HEK293 (cell line): ENCODE results near the gene SUPT3H.
A peak's percentile ranks its signal among the peaks of the same experiment; 100 is the strongest.

Experiments
- CTCF ChIA-PET: fragments of 350-600 bp; formaldehyde crosslinking; extraction: SDS; loops from one replicate; lab custom pipeline; 2021; ENCODE audit warnings: antibody characterized with exemption; lab: Yijun Ruan, JAX
- POLR2A ChIA-PET: fragments of 300-600 bp; formaldehyde crosslinking; extraction: SDS; loops from one replicate; lab custom pipeline; 2020; ENCODE audit warnings: antibody characterized with exemption, inconsistent platforms; lab: Yijun Ruan, JAX
- H3K27ac ChIP-seq: fragments of 200-500 bp; sonication (Bioruptor generic); 2 replicates; pipeline ENCODE4 v1.5.1; 2014; ENCODE audit warnings: low read depth, low read length, control low read depth, inconsistent platforms; ENCODE audit errors: extremely low read depth
- H3K36me3 ChIP-seq, 2 experiments: fragments of 200-500 bp in 1 of 2; sonication (Bioruptor generic) in 1 of 2; 1 replicate in 1 of 2; 2 replicates in 1 of 2; pipeline ENCODE4 v1.5.1; 2014 to 2017; ENCODE audit warnings: inconsistent platforms in 2 of 2, low read length in 2 of 2; ENCODE audit not compliant: control insufficient read depth in 2 of 2, insufficient read depth in 1 of 2
- H3K4me1 ChIP-seq: fragments of 200-500 bp; sonication (Bioruptor generic); 2 replicates; pipeline ENCODE4 v1.5.1; 2014; ENCODE audit warnings: mild to moderate bottlenecking, low read length, inconsistent platforms; ENCODE audit not compliant: control insufficient read depth, insufficient read depth
- H3K4me3 ChIP-seq: 2 replicates; pipeline ENCODE4 v1.5.1; 2011; ENCODE audit warnings: low read depth, mild to moderate bottlenecking, control low read depth, low read length, moderate library complexity
- H3K9me3 ChIP-seq: fragments of 200-500 bp; sonication (Bioruptor generic); 2 replicates; pipeline ENCODE4 v1.5.1; 2014; ENCODE audit warnings: low read depth, low read length, inconsistent platforms; ENCODE audit not compliant: control insufficient read depth, insufficient read depth
- ATF2 ChIP-seq: fragments of 450-650 bp; formaldehyde crosslinking; IDR thresholded peaks from 2 replicates; pipeline ENCODE4 v1.5.1; 2016; ENCODE audit warnings: missing biosample characterization, missing genetic modification characterization, low read depth
- FEZF1 ChIP-seq: fragments of 450-650 bp; formaldehyde crosslinking; IDR thresholded peaks from 2 replicates; pipeline ENCODE4 v1.5.1; 2016; ENCODE audit warnings: missing biosample characterization, missing genetic modification characterization
- GLIS1 ChIP-seq: fragments of 450-650 bp; formaldehyde crosslinking; IDR thresholded peaks from 2 replicates; pipeline ENCODE4 v1.5.1; 2016; ENCODE audit warnings: missing biosample characterization, missing genetic modification characterization
- KLF8 ChIP-seq: fragments of 450-650 bp; formaldehyde crosslinking; IDR thresholded peaks from 2 replicates; pipeline ENCODE4 v1.5.1; 2016; ENCODE audit warnings: missing biosample characterization, missing genetic modification characterization
- SALL2 ChIP-seq: fragments of 450-650 bp; formaldehyde crosslinking; IDR thresholded peaks from 2 replicates; pipeline ENCODE4 v1.5.0; 2017; ENCODE audit warnings: missing biosample characterization, mild to moderate bottlenecking, missing genetic modification characterization, borderline replicate concordance
- SCRT2 ChIP-seq: fragments of 450-650 bp; formaldehyde crosslinking; IDR thresholded peaks from 2 replicates; pipeline ENCODE4 v1.5.1; 2016; ENCODE audit warnings: missing biosample characterization, missing genetic modification characterization
- TRIM28 ChIP-seq: IDR thresholded peaks from 2 replicates; pipeline ENCODE4 v1.6.1; 2011; ENCODE audit warnings: low read length, control low read depth, borderline replicate concordance
- ZBTB20 ChIP-seq: fragments of 450-650 bp; formaldehyde crosslinking; IDR thresholded peaks from 2 replicates; pipeline ENCODE4 v1.5.1; 2016; ENCODE audit warnings: missing biosample characterization, missing genetic modification characterization
- ZBTB26 ChIP-seq: fragments of 450-650 bp; formaldehyde crosslinking; optimal IDR thresholded peaks from 2 replicates; pipeline ENCODE3; 2016; ENCODE audit warnings: missing biosample characterization, mild to moderate bottlenecking, missing genetic modification characterization
- ZIC2 ChIP-seq: fragments of 450-650 bp; formaldehyde crosslinking; IDR thresholded peaks from 2 replicates; pipeline ENCODE4 v1.5.1; 2016; ENCODE audit warnings: missing biosample characterization, missing genetic modification characterization
- ZNF133 ChIP-seq: fragments of 450-650 bp; formaldehyde crosslinking; IDR thresholded peaks from 2 replicates; pipeline ENCODE4 v1.5.1; 2016; ENCODE audit warnings: missing biosample characterization, missing genetic modification characterization
- ZNF214 ChIP-seq: fragments of 450-650 bp; formaldehyde crosslinking; IDR thresholded peaks from 2 replicates; pipeline ENCODE4 v1.5.1; 2017; ENCODE audit warnings: missing biosample characterization, mild to moderate bottlenecking, missing genetic modification characterization, borderline replicate concordance
- ZNF221 ChIP-seq: fragments of 450-650 bp; formaldehyde crosslinking; IDR thresholded peaks from 2 replicates; pipeline ENCODE4 v1.5.1; 2017; ENCODE audit warnings: missing biosample characterization, missing genetic modification characterization, borderline replicate concordance
- ZNF266 ChIP-seq: fragments of 450-650 bp; formaldehyde crosslinking; IDR thresholded peaks from 2 replicates; pipeline ENCODE4 v1.5.1; 2016; ENCODE audit warnings: missing biosample characterization, missing genetic modification characterization, low read depth
- ZNF561 ChIP-seq: fragments of 450-650 bp; IDR thresholded peaks from 2 replicates; pipeline ENCODE4 v1.5.1; 2018; ENCODE audit warnings: missing biosample characterization, missing genetic modification characterization, borderline replicate concordance
- ZNF585B ChIP-seq: fragments of 450-650 bp; formaldehyde crosslinking; IDR thresholded peaks from 2 replicates; pipeline ENCODE4 v1.5.1; 2016; ENCODE audit warnings: missing biosample characterization, missing genetic modification characterization
- ZNF629 ChIP-seq: fragments of 450-650 bp; formaldehyde crosslinking; IDR thresholded peaks from 2 replicates; pipeline ENCODE4 v1.5.1; 2017; ENCODE audit warnings: missing biosample characterization, missing genetic modification characterization
- ZNF777 ChIP-seq: fragments of 450-650 bp; formaldehyde crosslinking; IDR thresholded peaks from 2 replicates; pipeline ENCODE4 v1.5.1; 2017; ENCODE audit warnings: missing biosample characterization, missing genetic modification characterization, borderline replicate concordance
- ZXDB ChIP-seq: fragments of 450-650 bp; formaldehyde crosslinking; IDR thresholded peaks from 2 replicates; pipeline ENCODE4 v1.5.1; 2016; ENCODE audit warnings: missing biosample characterization, missing genetic modification characterization

SUPT3H gene

GRCh38 chr6:45369870-45370269, 7.9 kb downstream of the SUPT3H start:
- CTCF ChIA-PET: interaction anchor here (0.6 to 1.1 kb wide), 2 partner anchors 8 to 966 kb away, joined by 3 read pairs; partner anchors contain the start of gene SUPT3H
- POLR2A ChIA-PET: interaction anchor here (1.5 kb wide), 1 partner anchor 8 kb away, joined by 6 read pairs; the partner anchor contains the start of gene SUPT3H
- H3K4me1 ChIP-seq: peaks cover 7% of the 10 kb centered on the region; the same call in 1 of the 2 replicates

GRCh38 chr6:45367999-45368398, 9.7 kb downstream of the SUPT3H start:
- ChIA-PET POLR2A (no interaction called here), CTCF (interaction anchor here (0.6 to 1.7 kb wide), 3 partner anchors 347 to 712 kb away, joined by 3 to 6 read pairs (median 3); no protein-coding TSS in a partner anchor)
- Histone ChIP-seq H3K36me3 (no peaks in the 10 kb centered on the region), H3K4me3 (no peak overlapping the region), H3K27ac (no peak overlapping the region), H3K9me3 (no peaks in the 10 kb centered on the region), H3K4me1 (peaks cover 7% of the 10 kb centered on the region; the same call in 1 of the 2 replicates)
- TF ChIP-seq ATF2 (tag by site-specific recombination) (no peak), FEZF1 (tag by site-specific recombination) (no peak), KLF8 (tag by site-specific recombination) (no peak), ZNF266 (tag by site-specific recombination) (no peak), GLIS1 (tag by site-specific recombination) (no peak), SCRT2 (no peak), ZNF561 (no peak), ZNF214 (tag by site-specific recombination) (no peak), ZXDB (tag by site-specific recombination) (no peak), ZIC2 (tag by site-specific recombination) (no peak)

More at GRCh38 chr6:45369870-45370269, 7.9 kb downstream of the SUPT3H start:
- Histone ChIP-seq H3K36me3 (no peaks in the 10 kb centered on the region), H3K4me3 (no peak overlapping the region), H3K9me3 (no peaks in the 10 kb centered on the region), H3K27ac (no peak overlapping the region)
- TF ChIP-seq ZNF585B: no peak
- no peak for TF ChIP-seq ZNF777 (tag by site-specific recombination)
- no peak for TF ChIP-seq TRIM28
- no peak for TF ChIP-seq ZBTB20 (tag by site-specific recombination)
- no peak for TF ChIP-seq ZNF221 (tag by site-specific recombination)
- no peak for TF ChIP-seq ZBTB26 (tag by site-specific recombination)

- POLR2A ChIA-PET: interaction anchor here (2.0 kb wide), 1 partner anchor 11 kb away, joined by 16 read pairs; the partner anchor contains the start of gene SUPT3H
- H3K27ac ChIP-seq: no peak overlapping the region
Measured at GRCh38 chr6:45366534-45366933, 11.2 kb downstream of the SUPT3H start.

More at GRCh38 chr6:45366534-45366933, 11.2 kb downstream of the SUPT3H start:
- Histone ChIP-seq H3K4me3 (no peak overlapping the region), H3K4me1 (peaks cover 4% of the 10 kb centered on the region; the same call in 1 of the 2 replicates), H3K9me3 (no peaks in the 10 kb centered on the region)
- TF ChIP-seq ATF2 (tag by site-specific recombination) (peak; percentile 52), ZNF133 (tag by site-specific recombination) (no peak), ZNF629 (tag by site-specific recombination) (no peak), SALL2 (tag by site-specific recombination) (no peak)
- TF ChIP-seq, all 188 proteins: peak for 1
- CTCF ChIA-PET: interaction anchor here (0.5 to 1.7 kb wide), 6 partner anchors 10 to 736 kb away, joined by 3 to 6 read pairs (median 4); partner anchors contain the start of gene SUPT3H
- no peaks in the 10 kb centered on the region for H3K36me3 ChIP-seq
